ENCODE data around the gene JOSD1.

The JOSD1 gene

GRCh38 chr22:38741576-38741975, 40.8 kb upstream of the JOSD1 start:
- H3K4me3 ChIP-seq (replicated peaks; ENCODE audit: low read depth, low read length): no peak overlapping the region
- no peak for TF ChIP-seq CTCF (IDR thresholded peaks at IDR 0.05; ENCODE audit: low read length, missing control alignments)
- DNase-seq (ENCODE audit: low read depth): no peak

- TF ChIP-seq CTCF (IDR thresholded peaks at IDR 0.05; ENCODE audit: low read length, missing control alignments): no peak
- no peak overlapping the region for H3K4me3 ChIP-seq (replicated peaks; ENCODE audit: low read depth, low read length)
- no peak for DNase-seq (ENCODE audit: low read depth)
Observed at GRCh38 chr22:38741166-38741565, 40.4 kb upstream of the JOSD1 start.

GRCh38 chr22:38740754-38741153, 40.0 kb upstream of the JOSD1 start:
- no peak for DNase-seq (ENCODE audit: low read depth)
- H3K4me3 ChIP-seq (replicated peaks; ENCODE audit: low read depth, low read length): no peak overlapping the region
- TF ChIP-seq CTCF (IDR thresholded peaks at IDR 0.05; ENCODE audit: low read length, missing control alignments): no peak

- no peak overlapping the region for H3K4me3 ChIP-seq (replicated peaks; ENCODE audit: low read depth, low read length)
- no peak for TF ChIP-seq CTCF (IDR thresholded peaks at IDR 0.05; ENCODE audit: low read length, missing control alignments)
- no peak for DNase-seq (ENCODE audit: low read depth)
Observed at GRCh38 chr22:38740116-38740723, 39.5 kb upstream of the JOSD1 start.

- TF ChIP-seq CTCF (IDR thresholded peaks at IDR 0.05; ENCODE audit: low read length, missing control alignments): no peak
- no peak for DNase-seq (ENCODE audit: low read depth)
- H3K4me3 ChIP-seq (replicated peaks; ENCODE audit: low read depth, low read length): no peak overlapping the region
Observed at GRCh38 chr22:38739300-38740055, 38.7 kb upstream of the JOSD1 start.

GRCh38 chr22:38738475-38739070, 37.8 kb upstream of the JOSD1 start:
- no peak for TF ChIP-seq CTCF (IDR thresholded peaks at IDR 0.05; ENCODE audit: low read length, missing control alignments)
- no peak for DNase-seq (ENCODE audit: low read depth)
- H3K4me3 ChIP-seq (replicated peaks; ENCODE audit: low read depth, low read length): no peak overlapping the region

All from fibroblast of pulmonary artery (primary cell).